K562 (cell line): ENCODE results near the gene RREB1. TPM values are rescaled to one million over a fixed set of nuclear protein-coding genes. Genes with fewer than 3 reads are reported as not detected.

Experiments
- ARHGAP35 ChIP-seq: fragments of 450-650 bp; IDR thresholded peaks from 2 replicates; pipeline ENCODE4 v1.6.1; 2018; ENCODE audit not compliant: partially characterized antibody
- BRCA1 ChIP-seq, 2 experiments: fragments of 450-650 bp in 1 of 2; sonication (generic) in 1 of 2; formaldehyde crosslinking in 1 of 2; IDR thresholded peaks; 2 replicates each; pipeline versions ENCODE4 v1.5.0 to v1.6.1; 2017 to 2020; ENCODE audit warnings: mild to moderate bottlenecking in 1 of 2, missing genetic modification reagents in 1 of 2
- BRD9 ChIP-seq: fragments of 450-650 bp; IDR thresholded peaks from 2 replicates; pipeline ENCODE4 v1.6.1; 2018; ENCODE audit warnings: low read depth; ENCODE audit not compliant: partially characterized antibody
- CBFA2T3 ChIP-seq: fragments of 450-650 bp; IDR thresholded peaks from 2 replicates; pipeline ENCODE4 v1.6.1; 2017
- CLOCK ChIP-seq: fragments of 250-450 bp; sonication (Bioruptor Pico); IDR thresholded peaks from 2 replicates; pipeline ENCODE4 v1.4.0; 2020; ENCODE audit warnings: mild to moderate bottlenecking, moderate library complexity, borderline replicate concordance
- FOS ChIP-seq: IDR thresholded peaks from 3 replicates; pipeline ENCODE4 v1.6.1; 2011; ENCODE audit not compliant: insufficient read length; ENCODE audit errors: extremely low read depth
- HNRNPLL ChIP-seq: fragments of 200-400 bp; formaldehyde crosslinking; IDR thresholded peaks from 2 replicates; pipeline ENCODE4 v1.6.1; 2017; ENCODE audit warnings: low read length, low read depth, mild to moderate bottlenecking; ENCODE audit not compliant: poor library complexity, severe bottlenecking
- HOMEZ ChIP-seq: fragments of 250-450 bp; sonication (Bioruptor Pico); IDR thresholded peaks from 2 replicates; pipeline ENCODE4 v1.4.0; 2020; ENCODE audit warnings: mild to moderate bottlenecking, moderate library complexity
- MEIS2 ChIP-seq: fragments of 450-650 bp; IDR thresholded peaks from 2 replicates; pipeline ENCODE4 v1.6.1; 2014; ENCODE audit warnings: mild to moderate bottlenecking; ENCODE audit not compliant: partially characterized antibody
- MTF1 ChIP-seq: fragments of 250-450 bp; sonication (Bioruptor Pico); IDR thresholded peaks from 2 replicates; pipeline ENCODE4 v1.9.0; 2021; ENCODE audit warnings: moderate library complexity, mild to moderate bottlenecking, inconsistent platforms, borderline replicate concordance
- PHB ChIP-seq: fragments of 250-450 bp; sonication (Bioruptor Pico); IDR thresholded peaks from 2 replicates; pipeline ENCODE4 v1.5.0; 2021
- PKNOX1 ChIP-seq: fragments of 450-650 bp; IDR thresholded peaks from 2 replicates; pipeline ENCODE4 v1.6.1; 2016
- STAT5B ChIP-seq: fragments of 250-450 bp; sonication (Bioruptor Pico); IDR thresholded peaks from 2 replicates; pipeline ENCODE4 v1.8.0; 2021; ENCODE audit warnings: mild to moderate bottlenecking, inconsistent platforms
- TFAP4 ChIP-seq: sonication (generic); formaldehyde crosslinking; IDR thresholded peaks from 2 replicates; pipeline ENCODE4 v1.8.0; 2022; ENCODE audit warnings: missing genetic modification reagents, mild to moderate bottlenecking, moderate library complexity, borderline replicate concordance
- UBTF ChIP-seq, 2 experiments: IDR thresholded peaks; 2 replicates each; pipeline ENCODE4 v1.6.1; 2012; ENCODE audit warnings: improper control_type of control experiment in 2 of 2, low read depth in 2 of 2, low read length in 2 of 2, borderline replicate concordance in 1 of 2
- YY1 ChIP-seq, 3 experiments: IDR thresholded peaks; 2 replicates each; pipeline ENCODE4 v1.6.1; 2011; ENCODE audit warnings: low read length in 2 of 3, mild to moderate bottlenecking in 2 of 3, moderate library complexity in 2 of 3, borderline replicate concordance in 1 of 3, control low read depth in 1 of 3, low read depth in 1 of 3; ENCODE audit not compliant: insufficient read depth in 3 of 3, insufficient replicate concordance in 2 of 3, control insufficient read depth in 1 of 3, insufficient read length in 1 of 3; ENCODE audit errors: extremely low read depth in 1 of 3
- ZBTB1 ChIP-seq: sonication (generic); formaldehyde crosslinking; IDR thresholded peaks from 2 replicates; pipeline ENCODE4 v1.8.1; 2023; ENCODE audit warnings: missing genetic modification reagents, low read depth, mild to moderate bottlenecking, borderline replicate concordance
- ZNF324 ChIP-seq: fragments of 250-450 bp; sonication (Bioruptor Pico); IDR thresholded peaks from 2 replicates; pipeline ENCODE4 v1.4.0; 2020; ENCODE audit warnings: mild to moderate bottlenecking
- ZNF586 ChIP-seq: fragments of 450-650 bp; formaldehyde crosslinking; conservative IDR thresholded peaks from 2 replicates; pipeline ENCODE4 v1.4.0; 2020; ENCODE audit warnings: mild to moderate bottlenecking, moderate library complexity
- polyA plus RNA-seq, 8 experiments: library from polyadenylated mRNA; depleted of rRNA in 4 of 8; stranded (reverse) in 5 of 8; unstranded in 3 of 8; fragments of >200 nt; fragmentation: Nextera tagmentation in 2 of 8; fragmentation: Illumina TruSeq in 1 of 8; extraction: Ambion mirVana in 2 of 8; extraction: Trizol in 1 of 8; gene quantifications; 2 replicates each; pipeline versions ENCODE4 v1.2.1 to v1.2.3, GENCODE V29; 2011 to 2014; ENCODE audit warnings: inconsistent platforms in 1 of 8, missing spikeins in 1 of 8
- total RNA-seq, 7 experiments: library from RNA; depleted of rRNA in 6 of 7; stranded (reverse); fragments of >200 nt in 6 of 7; fragmentation: Illumina TruSeq in 2 of 7; extraction: Trizol in 2 of 7; gene quantifications; 2 replicates each; pipeline versions ENCODE4 v1.2.1 to v1.2.3, GENCODE V29; 2011 to 2021; ENCODE audit warnings: low replicate concordance in 1 of 7

RREB1 gene
- total and polyA plus RNA-seq, 9 of the 15 experiments (the other 6 are each of a cell fraction or from before 2014, with no cell fraction given), result 3.3 to 64.2 (median 19.3) TPM

- TF ChIP-seq UBTF (IDR thresholded peaks at IDR 0.05; ENCODE audit: borderline replicate concordance in 1 of 2, low read depth in 2 of 2, low read length in 2 of 2), result no peak
- no peak for TF ChIP-seq MTF1 (CRISPR knock-in tag)
- no peak for TF ChIP-seq BRD9
- TF ChIP-seq STAT5B, result no peak
- no peak for TF ChIP-seq ZBTB1 (CRISPR knock-in tag)
- no peak for TF ChIP-seq HOMEZ (CRISPR knock-in tag)
- peak in 1 of 3 experiments; percentile 9 for TF ChIP-seq YY1 (IDR thresholded peaks at IDR 0.05; ENCODE audit: borderline replicate concordance in 1 of 3, control insufficient read depth in 1 of 3, extremely low read depth in 1 of 3, insufficient read depth in 3 of 3, insufficient read length in 1 of 3, insufficient replicate concordance in 2 of 3, low read depth in 1 of 3, low read length in 2 of 3)
- TF ChIP-seq PKNOX1, result peak; percentile 44
- TF ChIP-seq MEIS2, result peak; percentile 36
- TF ChIP-seq ZNF586 (CRISPR knock-in tag), result no peak
- TF ChIP-seq CBFA2T3, result no peak
- no peak for TF ChIP-seq FOS
- no peak for TF ChIP-seq PHB
- TF ChIP-seq BRCA1 (IDR thresholded peaks at IDR 0.05), result no peak
- no peak for TF ChIP-seq BRCA1 (CRISPR knock-in tag; IDR thresholded peaks at IDR 0.05)
- no peak for TF ChIP-seq HNRNPLL
- no peak for TF ChIP-seq ZNF324 (CRISPR knock-in tag)
- peak; percentile 26; the same call in 1 of the 2 replicates for TF ChIP-seq TFAP4 (CRISPR knock-in tag)
- no peak for TF ChIP-seq ARHGAP35
- TF ChIP-seq CLOCK, result no peak
Measured at GRCh38 chr6:7136859-7137334, 29.1 kb downstream of the RREB1 start (continued).
